HEK293 (cell line): ENCODE measurements around the gene NOX3.

Source experiments
- GLI4 ChIP-seq: fragments of 450-650 bp; formaldehyde crosslinking; IDR thresholded peaks from 2 replicates; pipeline ENCODE4 v1.5.1; 2016; ENCODE audit warnings: missing biosample characterization, missing genetic modification characterization
- HOXC10 ChIP-seq: sonication (generic); formaldehyde crosslinking; IDR thresholded peaks from 2 replicates; pipeline ENCODE4 v1.8.1; 2023; ENCODE audit warnings: mild to moderate bottlenecking, missing genetic modification reagents
- TF ChIP-seq, protein P1 (sequence below): fragments of 450-650 bp; formaldehyde crosslinking; IDR thresholded peaks from 2 replicates; pipeline ENCODE4 v1.5.1; 2016; ENCODE audit warnings: missing biosample characterization, missing genetic modification characterization
- TF ChIP-seq, protein P2 (sequence below): fragments of 450-650 bp; formaldehyde crosslinking; IDR thresholded peaks from 2 replicates; pipeline ENCODE4 v1.5.1; 2016; ENCODE audit warnings: missing biosample characterization, missing genetic modification characterization

- TF ChIP-seq, protein P1, sequence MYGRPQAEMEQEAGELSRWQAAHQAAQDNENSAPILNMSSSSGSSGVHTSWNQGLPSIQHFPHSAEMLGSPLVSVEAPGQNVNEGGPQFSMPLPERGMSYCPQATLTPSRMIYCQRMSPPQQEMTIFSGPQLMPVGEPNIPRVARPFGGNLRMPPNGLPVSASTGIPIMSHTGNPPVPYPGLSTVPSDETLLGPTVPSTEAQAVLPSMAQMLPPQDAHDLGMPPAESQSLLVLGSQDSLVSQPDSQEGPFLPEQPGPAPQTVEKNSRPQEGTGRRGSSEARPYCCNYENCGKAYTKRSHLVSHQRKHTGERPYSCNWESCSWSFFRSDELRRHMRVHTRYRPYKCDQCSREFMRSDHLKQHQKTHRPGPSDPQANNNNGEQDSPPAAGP (tag by site-specific recombination) = no peak
- TF ChIP-seq, protein P2, sequence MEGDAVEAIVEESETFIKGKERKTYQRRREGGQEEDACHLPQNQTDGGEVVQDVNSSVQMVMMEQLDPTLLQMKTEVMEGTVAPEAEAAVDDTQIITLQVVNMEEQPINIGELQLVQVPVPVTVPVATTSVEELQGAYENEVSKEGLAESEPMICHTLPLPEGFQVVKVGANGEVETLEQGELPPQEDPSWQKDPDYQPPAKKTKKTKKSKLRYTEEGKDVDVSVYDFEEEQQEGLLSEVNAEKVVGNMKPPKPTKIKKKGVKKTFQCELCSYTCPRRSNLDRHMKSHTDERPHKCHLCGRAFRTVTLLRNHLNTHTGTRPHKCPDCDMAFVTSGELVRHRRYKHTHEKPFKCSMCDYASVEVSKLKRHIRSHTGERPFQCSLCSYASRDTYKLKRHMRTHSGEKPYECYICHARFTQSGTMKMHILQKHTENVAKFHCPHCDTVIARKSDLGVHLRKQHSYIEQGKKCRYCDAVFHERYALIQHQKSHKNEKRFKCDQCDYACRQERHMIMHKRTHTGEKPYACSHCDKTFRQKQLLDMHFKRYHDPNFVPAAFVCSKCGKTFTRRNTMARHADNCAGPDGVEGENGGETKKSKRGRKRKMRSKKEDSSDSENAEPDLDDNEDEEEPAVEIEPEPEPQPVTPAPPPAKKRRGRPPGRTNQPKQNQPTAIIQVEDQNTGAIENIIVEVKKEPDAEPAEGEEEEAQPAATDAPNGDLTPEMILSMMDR (tag by site-specific recombination) = no peak
- no peak for TF ChIP-seq GLI4 (tag by site-specific recombination)
- TF ChIP-seq HOXC10 (CRISPR knock-in tag) = no peak
Measured at GRCh38 chr6:155408231-155408630, 47.4 kb downstream of the NOX3 start.
